SK-N-SH (cell line): ENCODE results near the gene EVI5.
"Not testable (repeated sequence)": the region's sequence is repeated elsewhere in the genome, so short reads cannot be mapped to it uniquely, and the experiment has no call there.

ENCODE experiments used
- CTCF ChIP-seq: fragments of 200-600 bp; sonication (generic); IDR thresholded peaks from 2 replicates; pipeline ENCODE4 v1.6.1; 2017; ENCODE audit warnings: antibody characterized with exemption, mild to moderate bottlenecking, moderate library complexity
- EZH2phosphoT487 ChIP-seq: fragments of 200-600 bp; sonication (generic); IDR thresholded peaks from 2 replicates; pipeline ENCODE4 v1.6.1; 2017; ENCODE audit warnings: low read depth, mixed run types, mild to moderate bottlenecking, antibody characterized with exemption, moderate library complexity, borderline replicate concordance
- MAX ChIP-seq: IDR thresholded peaks from 2 replicates; pipeline ENCODE4 v1.4.0; 2012; ENCODE audit warnings: low read depth
- NFIC ChIP-seq: IDR thresholded peaks from 2 replicates; pipeline ENCODE4 v1.4.0; 2012; ENCODE audit warnings: borderline replicate concordance
- NRF1 ChIP-seq: IDR thresholded peaks from 2 replicates; pipeline ENCODE4 v1.6.1; 2012; ENCODE audit warnings: low read depth, mild to moderate bottlenecking, low read length
- POLR2AphosphoS5 ChIP-seq: IDR thresholded peaks from 2 replicates; pipeline ENCODE4 v1.6.1; 2012; ENCODE audit warnings: low read depth, low read length
- RFX5 ChIP-seq: IDR thresholded peaks from 2 replicates; pipeline ENCODE4 v1.6.1; 2012; ENCODE audit warnings: mild to moderate bottlenecking, improper control_type of control experiment, low read length
- TF ChIP-seq, protein P1 (sequence below): IDR thresholded peaks from 2 replicates; pipeline ENCODE4 v1.4.0; 2012; ENCODE audit warnings: low read depth, borderline replicate concordance
- TF ChIP-seq, protein P2 (sequence below): IDR thresholded peaks from 2 replicates; pipeline ENCODE4 v1.6.1; 2012; ENCODE audit warnings: mild to moderate bottlenecking, low read depth, low read length, moderate library complexity

DNA sequence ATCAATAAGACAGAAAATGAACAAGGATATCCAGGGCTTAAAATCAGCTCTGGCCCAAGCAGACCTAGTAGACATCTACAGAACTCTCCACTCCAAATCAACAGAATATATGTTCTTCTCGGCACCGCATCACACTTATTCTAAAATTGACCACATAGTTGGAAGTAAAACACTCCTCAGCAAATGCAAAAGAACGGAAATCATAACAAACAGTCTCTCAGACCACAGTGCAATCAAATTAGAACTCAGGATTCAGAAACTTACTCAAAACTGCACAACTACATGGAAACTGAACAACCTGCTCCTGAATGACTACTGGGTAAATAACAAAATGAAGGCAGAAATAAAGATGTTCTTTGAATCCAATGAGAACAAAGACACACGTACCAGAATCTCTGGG lies 252.5 kb downstream of the EVI5 start:
- not testable (repeated sequence) for TF ChIP-seq CTCF, EZH2phosphoT487, NFIC, MAX, NRF1, RFX5, POLR2AphosphoS5
- TF ChIP-seq, protein P1, sequence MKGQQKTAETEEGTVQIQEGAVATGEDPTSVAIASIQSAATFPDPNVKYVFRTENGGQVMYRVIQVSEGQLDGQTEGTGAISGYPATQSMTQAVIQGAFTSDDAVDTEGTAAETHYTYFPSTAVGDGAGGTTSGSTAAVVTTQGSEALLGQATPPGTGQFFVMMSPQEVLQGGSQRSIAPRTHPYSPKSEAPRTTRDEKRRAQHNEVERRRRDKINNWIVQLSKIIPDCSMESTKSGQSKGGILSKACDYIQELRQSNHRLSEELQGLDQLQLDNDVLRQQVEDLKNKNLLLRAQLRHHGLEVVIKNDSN, result not testable (repeated sequence)
- TF ChIP-seq, protein P2, sequence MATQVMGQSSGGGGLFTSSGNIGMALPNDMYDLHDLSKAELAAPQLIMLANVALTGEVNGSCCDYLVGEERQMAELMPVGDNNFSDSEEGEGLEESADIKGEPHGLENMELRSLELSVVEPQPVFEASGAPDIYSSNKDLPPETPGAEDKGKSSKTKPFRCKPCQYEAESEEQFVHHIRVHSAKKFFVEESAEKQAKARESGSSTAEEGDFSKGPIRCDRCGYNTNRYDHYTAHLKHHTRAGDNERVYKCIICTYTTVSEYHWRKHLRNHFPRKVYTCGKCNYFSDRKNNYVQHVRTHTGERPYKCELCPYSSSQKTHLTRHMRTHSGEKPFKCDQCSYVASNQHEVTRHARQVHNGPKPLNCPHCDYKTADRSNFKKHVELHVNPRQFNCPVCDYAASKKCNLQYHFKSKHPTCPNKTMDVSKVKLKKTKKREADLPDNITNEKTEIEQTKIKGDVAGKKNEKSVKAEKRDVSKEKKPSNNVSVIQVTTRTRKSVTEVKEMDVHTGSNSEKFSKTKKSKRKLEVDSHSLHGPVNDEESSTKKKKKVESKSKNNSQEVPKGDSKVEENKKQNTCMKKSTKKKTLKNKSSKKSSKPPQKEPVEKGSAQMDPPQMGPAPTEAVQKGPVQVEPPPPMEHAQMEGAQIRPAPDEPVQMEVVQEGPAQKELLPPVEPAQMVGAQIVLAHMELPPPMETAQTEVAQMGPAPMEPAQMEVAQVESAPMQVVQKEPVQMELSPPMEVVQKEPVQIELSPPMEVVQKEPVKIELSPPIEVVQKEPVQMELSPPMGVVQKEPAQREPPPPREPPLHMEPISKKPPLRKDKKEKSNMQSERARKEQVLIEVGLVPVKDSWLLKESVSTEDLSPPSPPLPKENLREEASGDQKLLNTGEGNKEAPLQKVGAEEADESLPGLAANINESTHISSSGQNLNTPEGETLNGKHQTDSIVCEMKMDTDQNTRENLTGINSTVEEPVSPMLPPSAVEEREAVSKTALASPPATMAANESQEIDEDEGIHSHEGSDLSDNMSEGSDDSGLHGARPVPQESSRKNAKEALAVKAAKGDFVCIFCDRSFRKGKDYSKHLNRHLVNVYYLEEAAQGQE, result not testable (repeated sequence)
